Measurements from ENCODE around the gene CAP2. TPM values are rescaled to one million over a fixed set of nuclear protein-coding genes. Genes with fewer than 3 reads are reported as not detected.
"Not testable (repeated sequence)": the region's sequence is repeated elsewhere in the genome, so short reads cannot be mapped to it uniquely, and the experiment has no call there.

Gene CAP2
- total RNA-seq, 1 experiment from 2014 or later, result not detected

DNA sequence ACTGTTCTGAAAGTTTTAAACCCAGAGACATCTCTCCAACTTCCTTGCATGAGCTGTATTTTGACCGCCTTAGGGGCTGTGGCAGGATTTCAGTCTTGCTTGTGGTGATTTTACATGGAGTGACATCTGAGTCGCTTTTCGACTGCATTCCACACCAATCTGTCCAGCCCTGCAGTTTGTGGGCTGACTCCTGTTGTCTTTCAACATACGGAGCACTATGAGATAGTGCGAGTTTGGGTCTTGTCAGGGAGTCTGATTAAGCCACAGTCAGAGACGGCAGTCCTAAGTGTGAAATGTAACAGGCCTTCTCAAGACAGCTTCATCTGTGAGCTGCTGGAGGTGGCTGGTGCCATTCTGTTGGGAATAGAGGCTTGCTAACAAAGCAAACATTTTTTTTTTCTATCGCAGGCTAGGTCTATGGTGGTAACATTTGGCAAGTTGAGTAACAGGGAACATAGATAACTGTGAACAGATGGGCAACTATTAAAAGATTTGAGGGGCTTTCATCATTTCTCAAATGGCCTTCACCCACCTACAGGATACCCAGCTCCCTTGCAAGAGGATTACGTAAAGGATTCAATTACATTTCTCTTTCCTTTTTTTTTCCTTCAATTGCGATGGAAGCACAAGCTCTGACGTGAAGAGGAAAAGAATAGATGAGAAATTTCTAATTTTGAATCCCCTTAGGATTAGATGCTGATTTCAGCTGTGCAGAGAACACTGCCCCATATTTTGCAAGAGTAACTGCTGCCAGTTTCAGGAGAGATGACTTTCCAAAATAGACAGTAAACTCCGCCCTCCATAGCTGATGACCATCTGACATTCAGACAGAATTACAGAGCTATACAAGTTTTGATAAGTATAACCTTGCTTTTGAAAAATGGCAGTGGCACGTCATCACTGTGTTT, 25.1 kb downstream of the CAP2 start:
- H3K4me1 ChIP-seq (ENCODE audit: low read length), result no peaks in the 10 kb centered on the region
- no peak for DNase-seq
- no peak overlapping the region for H3K9ac ChIP-seq (ENCODE audit: low read length)
- no peaks in the 10 kb centered on the region for H3K36me3 ChIP-seq (ENCODE audit: insufficient read depth, low read length)
- no peak overlapping the region for H3K4me3 ChIP-seq (ENCODE audit: low read length)
- H3K4me2 ChIP-seq (ENCODE audit: low read depth, low read length, poor library complexity, severe bottlenecking), result no peak overlapping the region
- no peaks in the 10 kb centered on the region for H3K79me2 ChIP-seq (ENCODE audit: low read length)
- H3K27me3 ChIP-seq (ENCODE audit: low read length), result no peaks in the 10 kb centered on the region
- no peaks in the 10 kb centered on the region for H4K20me1 ChIP-seq (ENCODE audit: insufficient read depth, low read depth, low read length)
- no peak overlapping the region for H2AFZ ChIP-seq (ENCODE audit: low read length)
- no peaks in the 10 kb centered on the region for H3K9me2 ChIP-seq (replicated peaks; ENCODE audit: insufficient read depth, low read length)
- no peaks in the 10 kb centered on the region for H3K9me3 ChIP-seq (ENCODE audit: low read length)
- H3K27ac ChIP-seq (ENCODE audit: low read length), result no peak overlapping the region

DNA sequence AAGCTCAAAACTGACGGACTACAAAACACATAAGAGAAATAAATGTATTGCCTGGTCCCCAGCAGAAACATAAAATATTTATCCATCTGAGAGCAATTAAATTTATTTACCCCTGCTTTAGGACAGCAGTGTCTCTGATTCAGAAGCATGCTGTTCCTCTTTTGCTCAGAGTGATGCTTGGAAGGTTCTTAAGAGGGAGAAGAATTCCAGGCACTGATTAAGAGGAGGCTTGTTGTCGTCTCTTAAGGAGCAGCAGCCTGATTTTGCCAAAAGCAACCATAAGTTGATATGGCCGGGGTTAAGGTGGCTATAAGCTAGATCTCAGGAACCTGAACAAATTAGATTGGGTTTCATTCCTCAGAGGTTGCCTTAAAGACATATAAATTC, 25.8 kb downstream of the CAP2 start:
- no peak overlapping the region for H3K27ac ChIP-seq (ENCODE audit: low read length)
- H3K4me3 ChIP-seq (ENCODE audit: low read length), result no peak overlapping the region
- no peaks in the 10 kb centered on the region for H3K27me3 ChIP-seq (ENCODE audit: low read length)
- no peaks in the 10 kb centered on the region for H3K79me2 ChIP-seq (ENCODE audit: low read length)
- no peaks in the 10 kb centered on the region for H3K4me1 ChIP-seq (ENCODE audit: low read length)
- H3K4me2 ChIP-seq (ENCODE audit: low read depth, low read length, poor library complexity, severe bottlenecking), result no peak overlapping the region
- H4K20me1 ChIP-seq (ENCODE audit: insufficient read depth, low read depth, low read length), result no peaks in the 10 kb centered on the region
- no peak for DNase-seq
- H3K9ac ChIP-seq (ENCODE audit: low read length), result no peak overlapping the region
- no peaks in the 10 kb centered on the region for H3K36me3 ChIP-seq (ENCODE audit: insufficient read depth, low read length)
- no peak overlapping the region for H2AFZ ChIP-seq (ENCODE audit: low read length)
- no peaks in the 10 kb centered on the region for H3K9me3 ChIP-seq (ENCODE audit: low read length)
- H3K9me2 ChIP-seq (replicated peaks; ENCODE audit: insufficient read depth, low read length), result no peaks in the 10 kb centered on the region

DNA sequence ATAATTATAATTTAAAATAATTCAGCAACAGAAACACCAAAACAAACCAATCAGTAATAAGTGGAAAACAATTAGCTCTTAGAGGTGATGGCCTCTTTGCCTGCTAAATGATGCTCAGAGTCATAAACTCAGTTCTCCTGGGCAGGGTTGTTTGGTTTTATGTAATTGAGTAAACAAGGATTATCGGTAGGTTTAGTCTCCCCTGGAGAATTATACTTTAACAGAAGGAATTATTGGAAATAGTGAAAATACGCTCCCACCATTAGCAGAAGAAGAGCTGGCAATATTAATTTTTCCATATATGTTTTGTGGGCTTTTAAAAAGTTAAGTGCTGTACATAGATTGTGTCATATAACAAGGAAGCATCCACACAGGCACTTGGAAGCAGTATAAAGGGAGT, 27.0 kb downstream of the CAP2 start:
- H3K9me3 ChIP-seq (ENCODE audit: low read length), result no peaks in the 10 kb centered on the region
- no peak overlapping the region for H3K4me2 ChIP-seq (ENCODE audit: low read depth, low read length, poor library complexity, severe bottlenecking)
- H3K36me3 ChIP-seq (ENCODE audit: insufficient read depth, low read length), result no peaks in the 10 kb centered on the region
- no peaks in the 10 kb centered on the region for H3K27me3 ChIP-seq (ENCODE audit: low read length)
- H3K27ac ChIP-seq (ENCODE audit: low read length), result no peak overlapping the region
- no peak overlapping the region for H3K4me3 ChIP-seq (ENCODE audit: low read length)
- no peaks in the 10 kb centered on the region for H3K9me2 ChIP-seq (replicated peaks; ENCODE audit: insufficient read depth, low read length)
- no peaks in the 10 kb centered on the region for H3K79me2 ChIP-seq (ENCODE audit: low read length)
- H2AFZ ChIP-seq (ENCODE audit: low read length), result no peak overlapping the region
- H4K20me1 ChIP-seq (ENCODE audit: insufficient read depth, low read depth, low read length), result no peaks in the 10 kb centered on the region
- H3K9ac ChIP-seq (ENCODE audit: low read length), result no peak overlapping the region
- H3K4me1 ChIP-seq (ENCODE audit: low read length), result no peaks in the 10 kb centered on the region
- DNase-seq, result no peak

DNA sequence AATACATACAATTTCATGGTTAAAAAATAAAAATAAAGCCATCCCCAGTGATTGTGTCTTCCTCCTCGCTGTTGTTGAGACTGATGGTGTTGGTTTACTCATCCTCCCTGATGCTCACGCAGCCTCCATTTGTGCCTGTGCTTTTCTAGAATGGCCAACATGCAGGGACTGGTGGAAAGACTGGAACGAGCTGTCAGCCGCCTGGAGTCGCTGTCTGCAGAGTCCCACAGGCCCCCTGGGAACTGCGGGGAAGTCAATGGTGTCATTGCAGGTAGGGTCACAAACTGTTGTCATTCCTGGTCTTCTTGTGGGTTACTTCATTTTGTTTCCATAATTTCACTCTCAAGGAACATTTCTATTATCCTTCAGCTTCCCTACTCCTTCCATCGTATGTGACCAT, 28.0 kb downstream of the CAP2 start:
- H4K20me1 ChIP-seq (ENCODE audit: insufficient read depth, low read depth, low read length), result no peaks in the 10 kb centered on the region
- no peak overlapping the region for H3K4me2 ChIP-seq (ENCODE audit: low read depth, low read length, poor library complexity, severe bottlenecking)
- no peaks in the 10 kb centered on the region for H3K36me3 ChIP-seq (ENCODE audit: insufficient read depth, low read length)
- no peaks in the 10 kb centered on the region for H3K79me2 ChIP-seq (ENCODE audit: low read length)
- H3K4me1 ChIP-seq (ENCODE audit: low read length), result no peaks in the 10 kb centered on the region
- no peaks in the 10 kb centered on the region for H3K27me3 ChIP-seq (ENCODE audit: low read length)
- H3K4me3 ChIP-seq (ENCODE audit: low read length), result no peak overlapping the region
- no peak overlapping the region for H2AFZ ChIP-seq (ENCODE audit: low read length)
- no peak overlapping the region for H3K27ac ChIP-seq (ENCODE audit: low read length)
- no peak for DNase-seq
- H3K9me2 ChIP-seq (replicated peaks; ENCODE audit: insufficient read depth, low read length), result no peaks in the 10 kb centered on the region
- no peaks in the 10 kb centered on the region for H3K9me3 ChIP-seq (ENCODE audit: low read length)
- H3K9ac ChIP-seq (ENCODE audit: low read length), result no peak overlapping the region

DNA sequence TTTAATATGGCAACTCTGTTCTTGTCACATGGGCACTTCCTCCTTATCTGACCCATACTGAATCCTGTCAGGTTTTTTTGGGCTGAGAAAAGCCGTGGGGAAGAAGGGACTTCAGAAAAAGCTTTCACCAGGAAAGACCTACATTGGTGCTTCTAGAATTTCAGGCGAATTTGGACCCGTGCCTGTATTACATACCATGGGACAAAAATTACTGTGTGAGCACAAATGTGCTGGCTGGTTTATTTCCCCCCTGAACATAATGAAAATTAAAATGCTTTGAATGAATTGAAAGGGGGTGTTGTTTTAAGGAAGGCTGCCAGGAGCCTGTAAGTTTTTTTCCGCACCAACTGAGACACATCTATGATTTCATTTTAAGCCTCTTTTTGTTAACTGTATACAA, 29.6 kb downstream of the CAP2 start:
- H3K27ac ChIP-seq (ENCODE audit: low read length), result no peak overlapping the region
- H3K4me3 ChIP-seq (ENCODE audit: low read length), result no peak overlapping the region
- H3K4me2 ChIP-seq (ENCODE audit: low read depth, low read length, poor library complexity, severe bottlenecking), result no peak overlapping the region
- H3K9me2 ChIP-seq (replicated peaks; ENCODE audit: insufficient read depth, low read length), result no peaks in the 10 kb centered on the region
- no peaks in the 10 kb centered on the region for H3K36me3 ChIP-seq (ENCODE audit: insufficient read depth, low read length)
- no peaks in the 10 kb centered on the region for H3K27me3 ChIP-seq (ENCODE audit: low read length)
- H3K79me2 ChIP-seq (ENCODE audit: low read length), result no peaks in the 10 kb centered on the region
- H2AFZ ChIP-seq (ENCODE audit: low read length), result no peak overlapping the region
- no peak overlapping the region for H3K9ac ChIP-seq (ENCODE audit: low read length)
- no peaks in the 10 kb centered on the region for H3K4me1 ChIP-seq (ENCODE audit: low read length)
- H4K20me1 ChIP-seq (ENCODE audit: insufficient read depth, low read depth, low read length), result no peaks in the 10 kb centered on the region
- H3K9me3 ChIP-seq (ENCODE audit: low read length), result no peaks in the 10 kb centered on the region
- DNase-seq, result no peak

DNA sequence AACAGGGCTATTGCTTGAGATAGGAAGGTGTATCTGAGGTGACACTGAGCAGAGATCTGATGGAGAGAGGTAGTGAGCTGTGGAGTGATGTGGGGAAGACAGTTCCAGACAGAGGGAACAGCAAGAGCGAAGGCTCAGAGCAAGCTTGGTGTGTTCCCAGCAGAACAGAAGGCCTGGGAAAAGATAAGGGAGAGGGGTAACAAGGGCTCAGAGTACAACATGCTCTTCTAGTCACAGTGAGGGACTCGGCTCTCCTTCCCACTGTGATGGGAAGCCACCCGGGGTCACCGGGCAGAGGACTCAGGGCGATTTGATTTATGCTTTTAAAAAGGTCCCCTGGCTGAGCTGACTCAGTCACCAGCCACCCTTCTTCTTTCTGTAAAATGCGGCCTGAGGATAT, 33.7 kb downstream of the CAP2 start:
- no peak for DNase-seq
- H3K79me2 ChIP-seq (ENCODE audit: low read length), result no peaks in the 10 kb centered on the region
- no peak overlapping the region for H3K4me2 ChIP-seq (ENCODE audit: low read depth, low read length, poor library complexity, severe bottlenecking)
- H3K4me3 ChIP-seq (ENCODE audit: low read length), result no peak overlapping the region
- no peak overlapping the region for H3K27ac ChIP-seq (ENCODE audit: low read length)
- no peaks in the 10 kb centered on the region for H3K36me3 ChIP-seq (ENCODE audit: insufficient read depth, low read length)
- no peaks in the 10 kb centered on the region for H3K4me1 ChIP-seq (ENCODE audit: low read length)
- H3K27me3 ChIP-seq (ENCODE audit: low read length), result no peaks in the 10 kb centered on the region
- H3K9me3 ChIP-seq (ENCODE audit: low read length), result no peaks in the 10 kb centered on the region
- H3K9ac ChIP-seq (ENCODE audit: low read length), result no peak overlapping the region
- H3K9me2 ChIP-seq (replicated peaks; ENCODE audit: insufficient read depth, low read length), result no peaks in the 10 kb centered on the region
- no peaks in the 10 kb centered on the region for H4K20me1 ChIP-seq (ENCODE audit: insufficient read depth, low read depth, low read length)
- no peak overlapping the region for H2AFZ ChIP-seq (ENCODE audit: low read length)

DNA sequence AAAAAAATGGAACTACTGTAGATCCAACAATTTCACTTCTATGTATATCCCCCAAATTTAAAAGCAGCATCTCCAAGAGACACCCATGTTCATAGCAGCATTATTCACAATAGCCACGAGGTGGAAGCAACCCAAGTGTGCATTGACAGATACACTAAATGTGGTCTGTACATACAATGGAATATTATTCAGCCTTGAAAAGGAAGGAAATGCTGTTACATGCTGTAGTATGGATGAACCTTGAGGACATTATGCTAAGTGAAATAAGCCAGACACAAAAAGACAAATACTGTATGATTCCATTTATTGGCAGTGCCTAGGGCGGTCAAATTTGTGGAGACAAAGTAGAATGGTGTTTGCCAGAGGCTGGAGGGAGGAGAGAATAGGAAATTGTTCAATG, 34.2 kb downstream of the CAP2 start:
- Histone ChIP-seq H2AFZ (ENCODE audit: low read length) (no peak overlapping the region), H3K9me3 (ENCODE audit: low read length) (no peaks in the 10 kb centered on the region), H4K20me1 (ENCODE audit: insufficient read depth, low read depth, low read length) (no peaks in the 10 kb centered on the region), H3K4me1 (ENCODE audit: low read length) (no peaks in the 10 kb centered on the region), H3K4me3 (ENCODE audit: low read length) (no peak overlapping the region), H3K27me3 (ENCODE audit: low read length) (no peaks in the 10 kb centered on the region), H3K4me2 (ENCODE audit: low read depth, low read length, poor library complexity, severe bottlenecking) (no peak overlapping the region), H3K79me2 (ENCODE audit: low read length) (no peaks in the 10 kb centered on the region), H3K36me3 (ENCODE audit: insufficient read depth, low read length) (no peaks in the 10 kb centered on the region), H3K9ac (ENCODE audit: low read length) (no peak overlapping the region), H3K27ac (ENCODE audit: low read length) (no peak overlapping the region), H3K9me2 (replicated peaks; ENCODE audit: insufficient read depth, low read length) (no peaks in the 10 kb centered on the region)
- DNase-seq, result no peak

DNA sequence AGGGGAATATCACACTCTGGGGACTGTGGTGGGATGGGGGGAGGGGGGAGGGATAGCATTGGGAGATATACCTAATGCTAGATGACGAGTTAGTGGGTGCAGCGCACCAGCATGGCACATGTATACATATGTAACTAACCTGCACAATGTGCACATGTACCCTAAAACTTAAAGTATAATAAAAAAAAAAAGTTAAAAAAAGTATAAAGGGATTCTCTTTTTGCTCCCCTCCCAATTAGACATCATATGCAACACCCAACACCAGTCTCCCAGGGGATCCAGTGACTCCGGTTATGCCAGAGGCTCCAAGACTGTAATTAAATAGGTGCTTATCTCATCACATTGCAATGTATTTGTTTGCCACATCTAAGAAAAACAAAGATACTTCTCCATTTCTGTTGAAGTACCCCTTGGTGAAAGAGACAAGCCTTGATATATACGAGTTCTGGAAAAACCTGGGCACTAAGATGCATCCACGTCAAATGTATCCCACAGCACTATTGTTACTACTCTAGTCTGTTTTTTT, 35.3 kb downstream of the CAP2 start:
- H3K4me3 ChIP-seq (ENCODE audit: low read length); H3K27me3 ChIP-seq (ENCODE audit: low read length); H3K9me2 ChIP-seq (replicated peaks; ENCODE audit: insufficient read depth, low read length); H3K36me3 ChIP-seq (ENCODE audit: insufficient read depth, low read length); H3K79me2 ChIP-seq (ENCODE audit: low read length); H3K4me2 ChIP-seq (ENCODE audit: low read depth, low read length, poor library complexity, severe bottlenecking); H3K9ac ChIP-seq (ENCODE audit: low read length); DNase-seq; H3K9me3 ChIP-seq (ENCODE audit: low read length); H3K27ac ChIP-seq (ENCODE audit: low read length); H2AFZ ChIP-seq (ENCODE audit: low read length); H4K20me1 ChIP-seq (ENCODE audit: insufficient read depth, low read depth, low read length); H3K4me1 ChIP-seq (ENCODE audit: low read length): not testable (repeated sequence)
